Measurements from ENCODE around the gene CALM3. TPM values are rescaled to one million over a fixed set of nuclear protein-coding genes. Genes with fewer than 3 reads are reported as not detected.
A peak's percentile ranks its signal among the peaks of the same experiment; 100 is the strongest.
"Not testable (repeated sequence)": the region's sequence is repeated elsewhere in the genome, so short reads cannot be mapped to it uniquely, and the experiment has no call there.

Gene CALM3
- total RNA-seq (2014; rRNA removed; shearing (Covaris generic); ENCODE audit: low replicate concordance): 126 and 145 TPM in 2 replicates

DNA sequence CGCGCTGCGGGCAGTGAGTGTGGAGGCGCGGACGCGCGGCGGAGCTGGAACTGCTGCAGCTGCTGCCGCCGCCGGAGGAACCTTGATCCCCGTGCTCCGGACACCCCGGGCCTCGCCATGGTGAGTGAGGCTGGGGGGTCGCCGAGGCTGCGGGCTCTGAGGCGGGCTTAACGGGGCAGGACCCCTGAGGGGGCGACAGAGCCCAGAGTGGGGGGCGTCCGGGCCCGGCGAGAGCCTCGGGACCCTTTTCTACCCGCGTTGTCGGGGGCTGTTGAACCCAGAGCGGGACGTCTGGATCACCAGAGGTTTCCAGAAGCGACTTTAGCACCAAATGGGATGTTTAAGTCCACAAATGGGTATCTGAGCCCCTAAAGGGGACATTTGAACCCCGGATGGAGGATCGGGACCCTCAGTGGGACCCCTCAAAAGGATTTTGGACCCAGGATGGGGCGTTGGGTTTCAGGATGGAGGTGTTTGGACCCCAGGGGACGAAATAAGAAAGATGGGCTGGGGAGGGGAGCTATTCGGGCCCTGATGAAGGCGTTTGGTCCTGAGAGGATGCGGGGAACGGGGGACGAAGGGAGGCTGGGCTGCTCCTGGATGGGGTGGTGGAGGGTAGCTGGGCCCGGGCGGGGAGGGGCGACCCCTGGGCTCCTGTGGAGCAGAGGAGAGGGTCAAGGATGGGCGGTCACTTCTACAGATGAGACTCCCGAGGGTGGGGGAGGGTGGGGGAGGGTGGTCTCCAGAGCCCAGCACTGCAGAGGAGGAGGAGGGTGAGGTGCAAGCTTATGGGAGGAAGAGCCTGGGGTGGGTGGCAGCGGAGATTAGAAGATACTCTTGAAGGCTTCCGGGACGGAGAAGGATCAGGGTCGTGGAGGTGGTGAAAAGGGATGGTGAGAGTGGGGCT lies at the start of gene CALM3:
Gene CALM3, plus strand, starts transcription at position 13 of the 907 bp plus-strand sequence. Its CDS starts 105 bp downstream, at position 118.
- in situ Hi-C loops (cut with HindIII; ENCODE audit: low pct_unique_long_range_greater_than_20kb, low sequenced_read_pairs): no loop called here

DNA sequence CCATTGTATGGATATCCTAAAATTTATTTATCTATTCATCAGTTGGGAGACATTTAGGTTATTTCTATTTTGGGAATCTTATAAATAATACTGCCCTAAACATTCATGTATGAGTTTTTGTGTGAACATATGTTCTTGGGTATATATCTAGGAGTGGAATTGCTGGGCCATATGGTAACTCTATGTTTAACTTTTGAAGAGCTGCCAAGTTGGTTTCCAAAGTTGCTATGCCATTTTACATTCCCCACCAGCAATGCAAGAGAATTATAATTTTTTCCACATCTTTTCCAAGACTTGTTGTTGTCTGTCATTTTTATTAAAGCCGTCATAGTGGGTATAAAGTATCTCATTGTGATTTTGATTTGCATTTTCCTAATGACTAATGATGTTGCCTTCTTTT lies 48.2 kb upstream of the CALM3 start:
- in situ Hi-C loops (cut with HindIII; ENCODE audit: low pct_unique_long_range_greater_than_20kb, low sequenced_read_pairs): no loop called here
- no peak for DNase-seq (ENCODE audit: low read depth)

More for the DNA sequence above, at the start of gene CALM3:
- no peak for DNase-seq (ENCODE audit: low read depth)

DNA sequence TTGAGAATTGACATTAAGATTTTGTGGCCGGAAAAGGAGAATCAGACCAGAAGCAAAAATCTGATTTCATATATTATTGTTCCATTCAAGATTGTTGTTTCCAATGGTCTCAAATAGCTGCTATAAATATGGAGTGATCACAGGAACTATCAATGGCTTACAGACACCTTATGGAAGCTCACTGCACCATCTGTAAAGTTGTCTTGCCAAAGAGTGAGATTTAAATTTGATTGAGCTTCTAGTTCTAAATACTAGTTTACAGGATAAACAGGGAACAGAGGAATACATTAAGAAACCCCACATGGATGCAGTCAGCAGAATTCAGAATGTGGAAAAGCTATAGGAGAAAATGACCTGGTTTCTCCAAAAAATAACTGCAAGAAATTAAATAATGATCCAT lies 47.0 kb upstream of the CALM3 start:
- no peak for DNase-seq (ENCODE audit: low read depth)
- in situ Hi-C loops (cut with HindIII; ENCODE audit: low pct_unique_long_range_greater_than_20kb, low sequenced_read_pairs): no loop called here

DNA sequence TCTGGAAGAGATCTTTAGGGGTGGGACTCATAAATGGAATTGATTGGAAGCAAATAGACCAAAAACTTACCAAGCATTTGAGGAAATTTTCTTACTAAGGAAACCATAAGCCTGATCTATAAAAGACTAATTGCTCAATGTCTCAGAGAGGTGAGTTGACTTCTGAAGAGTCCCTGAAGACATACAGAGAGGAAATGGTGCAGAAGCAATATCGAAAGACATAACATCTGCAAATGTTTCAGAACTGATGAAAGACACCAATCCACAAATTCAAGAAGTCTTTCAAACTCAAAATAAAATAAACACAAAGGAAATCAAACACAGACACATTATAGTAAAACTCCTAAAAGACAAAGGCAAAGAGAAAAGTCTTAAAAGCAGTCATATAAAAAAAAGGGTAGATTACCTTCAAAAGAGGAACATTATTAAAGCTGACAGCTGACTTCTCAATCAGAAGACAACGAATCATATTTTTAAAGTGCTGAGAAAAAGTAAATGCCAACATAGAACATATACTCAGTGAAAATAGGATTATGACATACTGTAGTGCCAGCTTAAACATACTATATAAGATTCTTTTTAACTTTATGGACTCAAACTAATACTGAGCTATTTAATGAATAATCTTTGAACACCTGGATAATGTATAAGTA lies 45.4 kb upstream of the CALM3 start:
- no peak for DNase-seq (ENCODE audit: low read depth)
- in situ Hi-C loops (cut with HindIII; ENCODE audit: low pct_unique_long_range_greater_than_20kb, low sequenced_read_pairs): no loop called here

DNA sequence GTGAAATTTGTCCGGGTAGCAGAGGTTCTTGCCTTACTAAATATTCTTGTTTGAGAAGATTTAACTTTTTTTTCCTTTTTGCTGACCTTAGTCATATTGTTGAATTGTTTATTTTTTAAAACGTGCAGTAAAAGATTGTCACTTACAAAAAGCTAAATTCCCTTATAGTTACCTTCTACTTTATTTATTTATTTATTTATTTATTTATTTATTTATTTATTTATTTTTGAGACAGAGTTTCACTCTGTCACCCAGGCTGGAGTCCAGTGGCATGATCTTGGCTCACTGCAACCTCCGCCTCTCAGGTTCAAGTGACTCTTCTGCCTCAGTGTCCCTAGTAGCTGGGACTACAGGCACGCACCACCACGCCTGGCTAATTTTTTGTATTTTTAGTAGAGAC lies 44.7 kb upstream of the CALM3 start:
- DNase-seq (ENCODE audit: low read depth); in situ Hi-C loops (cut with HindIII; ENCODE audit: low pct_unique_long_range_greater_than_20kb, low sequenced_read_pairs): not testable (repeated sequence)

DNA sequence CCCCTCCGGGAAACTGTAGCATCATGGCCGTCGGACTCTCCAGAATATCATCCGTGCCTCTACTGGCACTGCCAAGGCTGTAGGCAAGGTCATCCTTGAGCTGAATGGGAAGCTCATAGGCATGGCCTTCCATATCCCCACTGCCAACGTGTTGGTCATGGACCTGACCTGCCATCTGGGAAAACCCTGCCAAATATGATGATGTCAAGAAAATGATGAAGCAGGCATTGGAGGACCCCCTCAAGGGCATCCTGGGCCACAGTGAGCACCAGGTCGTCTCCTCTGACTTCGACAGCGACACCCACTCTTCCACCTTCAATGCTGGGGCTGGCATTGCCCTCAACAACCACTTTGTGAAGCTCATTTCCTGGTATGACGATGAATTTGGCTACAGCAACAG lies 41.9 kb upstream of the CALM3 start:
- in situ Hi-C loops (cut with HindIII; ENCODE audit: low pct_unique_long_range_greater_than_20kb, low sequenced_read_pairs): no loop called here

DNA sequence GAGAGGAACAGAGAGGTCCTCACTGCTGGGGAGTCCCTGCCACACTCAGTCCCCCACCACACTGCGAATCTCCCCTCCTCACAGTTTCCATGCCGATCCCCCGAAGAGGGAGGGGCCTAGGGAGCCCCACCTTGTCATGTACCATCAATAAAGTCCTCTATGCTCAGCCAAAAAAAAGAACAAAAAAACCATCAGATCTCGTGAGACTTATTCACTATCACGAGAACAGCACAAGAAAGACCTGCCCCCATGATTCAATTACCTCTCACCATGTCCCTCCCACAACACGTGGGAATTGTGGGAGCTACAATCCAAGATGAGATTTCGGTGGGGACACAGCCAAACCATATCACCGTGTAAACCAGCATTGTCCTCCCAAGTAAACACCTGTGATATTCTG lies 41.5 kb upstream of the CALM3 start:
- DNase-seq (ENCODE audit: low read depth); in situ Hi-C loops (cut with HindIII; ENCODE audit: low pct_unique_long_range_greater_than_20kb, low sequenced_read_pairs): not testable (repeated sequence)

More for the DNA sequence above, 41.9 kb upstream of the CALM3 start:
- no peak for DNase-seq (ENCODE audit: low read depth)

DNA sequence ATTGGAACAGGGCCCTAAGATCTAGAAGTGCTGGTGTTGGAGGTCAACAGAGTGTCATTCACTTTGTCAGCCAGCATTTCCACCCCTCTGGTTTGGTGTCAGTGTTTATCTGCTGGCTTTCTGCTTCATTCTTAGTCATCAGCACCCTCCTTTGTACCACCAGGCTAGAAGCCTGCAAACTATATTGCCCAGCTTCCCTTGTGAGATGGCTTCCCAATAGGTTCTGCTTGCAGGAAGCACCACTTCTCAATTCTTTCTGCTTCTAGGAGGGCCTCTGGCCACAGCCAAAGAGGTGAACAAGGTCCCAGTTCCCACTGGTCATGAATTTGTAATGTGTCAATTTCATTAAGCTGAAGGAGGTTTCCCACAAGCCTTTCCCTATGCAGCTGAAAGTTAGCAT lies 36.4 kb upstream of the CALM3 start:
- DNase-seq (ENCODE audit: low read depth): no peak
- in situ Hi-C loops (cut with HindIII; ENCODE audit: low pct_unique_long_range_greater_than_20kb, low sequenced_read_pairs): no loop called here

DNA sequence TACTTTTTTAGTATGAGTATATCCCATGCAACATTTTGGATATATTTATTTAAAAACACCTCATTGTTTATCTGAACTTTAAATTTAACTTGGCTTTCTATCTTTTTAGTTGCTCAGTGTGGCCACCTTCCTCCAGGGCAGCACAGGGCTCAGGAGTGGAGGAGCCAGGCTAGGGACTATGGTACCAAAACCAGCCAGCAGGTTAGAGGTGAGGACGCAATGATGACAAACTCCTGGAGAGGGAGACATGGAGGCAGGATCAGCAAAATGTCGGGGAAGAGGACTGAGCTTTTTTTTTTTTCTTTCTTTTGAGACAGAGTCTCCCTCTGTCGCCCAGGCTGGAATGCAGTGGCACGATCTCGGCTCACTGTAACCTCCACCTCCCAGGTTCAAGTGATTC lies 29.6 kb upstream of the CALM3 start:
- DNase-seq (ENCODE audit: low read depth): peak; percentile 31
- in situ Hi-C loops (cut with HindIII; ENCODE audit: low pct_unique_long_range_greater_than_20kb, low sequenced_read_pairs): no loop called here

DNA sequence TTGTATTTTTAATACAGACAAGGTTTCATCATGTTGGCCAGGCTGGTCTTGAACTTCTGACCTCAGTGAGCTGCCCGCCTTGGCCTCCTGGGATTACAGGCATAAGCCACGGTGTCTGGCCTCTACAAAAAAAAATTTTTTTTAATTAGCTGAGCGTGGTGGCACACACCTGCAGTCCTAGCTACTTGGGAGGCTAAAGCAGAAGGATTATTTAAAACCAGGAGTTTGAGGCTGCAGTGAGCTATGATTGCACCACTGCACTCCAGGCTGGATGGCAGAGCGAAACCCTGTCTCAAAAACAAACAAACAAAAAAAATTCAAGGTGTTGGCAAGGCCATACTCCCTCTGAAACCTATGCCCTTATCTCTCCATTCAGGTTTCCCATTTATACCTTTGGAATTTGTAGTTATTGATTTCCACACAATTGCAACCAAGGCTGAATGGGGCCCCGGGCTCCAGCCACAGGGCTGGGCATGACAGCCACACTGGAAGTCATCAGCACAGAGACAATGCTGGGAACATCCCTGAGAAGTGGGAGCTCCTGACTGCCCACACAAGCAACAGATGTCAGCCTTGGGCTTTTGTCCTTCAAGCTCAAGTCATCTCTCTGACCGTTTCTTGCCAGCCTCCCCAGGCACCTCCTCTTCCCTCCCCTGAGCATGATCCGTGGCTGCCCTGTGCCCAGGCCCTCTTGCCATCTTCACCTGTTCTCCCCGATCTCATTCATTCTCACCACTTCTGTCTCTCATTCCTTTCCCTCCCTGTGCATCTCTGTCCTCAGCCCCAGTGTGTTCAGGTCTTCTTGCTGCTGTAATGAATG lies 27.2 kb upstream of the CALM3 start:
- no peak for DNase-seq (ENCODE audit: low read depth)
- in situ Hi-C loops (cut with HindIII; ENCODE audit: low pct_unique_long_range_greater_than_20kb, low sequenced_read_pairs): no loop called here

DNA sequence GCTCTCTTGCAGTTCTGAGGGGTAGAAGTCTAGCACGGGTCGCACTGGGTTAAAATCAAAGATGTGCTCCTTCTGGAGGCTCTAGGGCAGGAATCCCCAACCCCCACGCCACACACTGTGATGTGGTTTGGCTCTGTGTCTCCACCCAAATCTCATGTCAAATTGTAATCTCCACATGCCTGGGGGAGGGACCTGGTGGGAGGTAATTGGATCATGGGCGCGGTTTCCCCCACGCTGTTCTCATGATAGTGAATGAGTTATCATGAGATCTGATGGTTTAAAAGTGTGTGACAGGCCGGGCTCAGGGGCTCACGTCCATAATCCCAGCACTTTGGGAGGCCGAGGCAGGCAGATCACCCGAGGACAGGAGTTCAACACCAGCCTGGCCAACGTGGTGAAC lies 26.6 kb upstream of the CALM3 start:
- DNase-seq (ENCODE audit: low read depth): no peak
- in situ Hi-C loops (cut with HindIII; ENCODE audit: low pct_unique_long_range_greater_than_20kb, low sequenced_read_pairs): no loop called here

DNA sequence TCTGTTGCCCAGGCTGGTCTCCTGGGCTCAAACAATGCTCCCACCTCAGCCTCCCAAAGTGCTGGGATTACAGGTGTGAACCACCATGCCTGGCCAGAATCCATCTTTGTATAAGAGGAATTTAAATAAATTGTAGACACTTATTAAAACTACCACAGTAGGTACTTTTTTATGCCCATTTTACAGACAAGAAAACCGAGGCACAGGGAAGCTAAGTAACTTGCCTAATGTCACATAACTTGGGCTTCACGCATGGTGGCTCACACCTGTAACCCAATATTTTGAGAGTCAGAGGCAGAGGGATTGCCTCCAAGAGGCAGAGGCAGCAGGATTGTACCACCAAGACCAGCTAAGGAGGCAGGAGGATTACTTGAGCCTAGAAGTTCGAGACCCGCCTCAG lies 22.7 kb upstream of the CALM3 start:
- DNase-seq (ENCODE audit: low read depth): no peak
- in situ Hi-C loops (cut with HindIII; ENCODE audit: low pct_unique_long_range_greater_than_20kb, low sequenced_read_pairs): no loop called here

DNA sequence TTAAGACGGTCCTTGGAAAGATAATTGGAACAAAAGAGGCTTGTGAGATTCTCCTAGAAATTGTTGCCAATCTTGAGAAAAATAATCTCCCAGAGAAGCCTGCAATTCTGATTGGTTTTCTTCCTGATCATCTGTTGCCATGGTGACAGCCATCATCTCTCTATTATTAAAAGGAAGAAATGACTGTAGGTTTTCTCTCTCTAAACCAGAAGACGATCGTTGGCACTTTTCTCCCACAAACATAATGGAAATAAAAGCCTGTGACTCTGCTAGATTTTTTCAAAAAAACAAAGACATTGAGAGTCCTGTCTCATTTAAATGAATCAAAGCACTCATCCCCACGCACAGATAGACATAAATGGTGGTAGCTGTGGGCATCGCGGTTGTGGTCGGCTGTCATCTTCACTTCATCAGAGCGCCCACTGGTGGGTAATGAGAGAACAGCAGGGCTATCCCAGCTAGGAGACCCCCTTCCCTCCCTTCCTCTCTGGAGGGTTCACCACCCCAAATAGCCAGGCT lies 21.7 kb upstream of the CALM3 start:
- no peak for DNase-seq (ENCODE audit: low read depth)
- in situ Hi-C loops (cut with HindIII; ENCODE audit: low pct_unique_long_range_greater_than_20kb, low sequenced_read_pairs): no loop called here

DNA sequence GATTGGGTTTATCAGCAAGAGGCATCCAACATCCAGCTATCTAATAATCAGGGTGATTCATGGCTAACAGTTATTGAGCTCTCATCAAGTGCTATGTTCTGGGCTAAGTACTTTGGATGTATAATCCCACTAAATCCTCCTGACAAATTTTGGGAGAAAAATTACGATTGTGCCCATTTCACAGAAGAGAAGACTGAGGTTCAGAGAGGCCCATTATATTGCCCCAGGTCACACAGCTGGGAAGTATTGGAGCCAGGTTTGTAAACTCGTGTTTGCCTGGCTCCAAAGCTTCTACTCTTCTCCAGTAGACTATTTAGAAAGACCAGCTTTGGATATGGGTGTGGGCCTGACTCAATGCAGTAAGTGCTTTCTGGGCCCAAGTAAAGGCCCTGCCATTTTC lies 20.9 kb upstream of the CALM3 start:
- no peak for DNase-seq (ENCODE audit: low read depth)
- in situ Hi-C loops (cut with HindIII; ENCODE audit: low pct_unique_long_range_greater_than_20kb, low sequenced_read_pairs): no loop called here

DNA sequence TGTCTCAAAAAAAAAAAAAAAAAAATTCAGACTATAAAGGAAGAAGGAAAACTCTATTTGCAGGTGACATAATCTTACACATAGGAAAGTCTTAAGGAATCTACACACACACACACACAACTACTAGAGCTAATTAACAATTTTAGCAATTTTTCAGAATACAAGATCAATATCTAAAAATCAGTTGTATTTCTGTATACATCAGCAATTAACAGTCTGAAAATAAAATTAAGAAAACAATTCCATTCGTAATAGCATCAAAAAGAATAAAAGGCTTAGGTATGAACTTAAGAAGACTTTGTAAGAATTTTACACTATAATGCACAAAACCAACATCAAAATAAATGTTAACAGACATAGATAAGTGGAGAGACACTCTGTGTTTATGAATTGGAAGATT lies 15.6 kb upstream of the CALM3 start:
- DNase-seq (ENCODE audit: low read depth): no peak

DNA sequence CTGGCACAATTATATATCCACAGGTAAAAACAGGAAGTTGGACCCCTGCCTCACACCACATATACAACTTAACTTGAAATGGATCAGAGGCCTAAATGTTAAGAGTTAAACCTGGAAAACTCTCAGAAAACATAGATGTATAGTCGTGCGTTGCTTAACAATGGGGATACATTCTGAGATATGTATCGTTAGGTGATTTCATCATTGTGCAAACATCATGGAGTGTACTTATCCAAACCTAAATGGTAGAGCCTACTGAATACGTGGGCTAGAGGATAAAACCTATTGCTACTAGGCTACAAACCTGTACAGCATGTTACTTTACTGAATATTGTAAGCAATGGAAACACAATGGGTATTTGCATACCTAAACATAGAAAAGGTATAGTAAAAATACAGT lies 14.8 kb upstream of the CALM3 start:
- no peak for DNase-seq (ENCODE audit: low read depth)
- in situ Hi-C loops (cut with HindIII; ENCODE audit: low pct_unique_long_range_greater_than_20kb, low sequenced_read_pairs): no loop called here

More for the DNA sequence above, 15.6 kb upstream of the CALM3 start:
- in situ Hi-C loops (cut with HindIII; ENCODE audit: low pct_unique_long_range_greater_than_20kb, low sequenced_read_pairs): no loop called here

DNA sequence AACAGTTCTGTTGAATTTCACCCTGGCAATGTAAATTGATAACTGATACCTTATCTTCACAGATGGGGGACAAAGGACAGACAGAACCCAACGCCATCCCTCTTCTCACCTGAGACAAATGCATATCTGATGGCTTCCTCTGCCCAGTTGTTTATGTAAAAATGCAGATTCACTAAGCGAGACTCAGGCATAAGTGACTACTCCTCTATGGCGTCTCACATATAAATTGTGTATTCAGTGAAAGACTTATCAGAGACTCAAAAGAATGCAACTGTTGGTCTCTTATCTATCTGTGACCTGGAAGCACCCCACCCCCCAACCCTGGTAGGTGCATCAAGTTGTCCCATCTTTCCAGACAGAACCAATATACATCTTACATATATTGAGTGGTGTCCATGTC lies 13.3 kb upstream of the CALM3 start:
- DNase-seq (ENCODE audit: low read depth): no peak
- in situ Hi-C loops (cut with HindIII; ENCODE audit: low pct_unique_long_range_greater_than_20kb, low sequenced_read_pairs): no loop called here

DNA sequence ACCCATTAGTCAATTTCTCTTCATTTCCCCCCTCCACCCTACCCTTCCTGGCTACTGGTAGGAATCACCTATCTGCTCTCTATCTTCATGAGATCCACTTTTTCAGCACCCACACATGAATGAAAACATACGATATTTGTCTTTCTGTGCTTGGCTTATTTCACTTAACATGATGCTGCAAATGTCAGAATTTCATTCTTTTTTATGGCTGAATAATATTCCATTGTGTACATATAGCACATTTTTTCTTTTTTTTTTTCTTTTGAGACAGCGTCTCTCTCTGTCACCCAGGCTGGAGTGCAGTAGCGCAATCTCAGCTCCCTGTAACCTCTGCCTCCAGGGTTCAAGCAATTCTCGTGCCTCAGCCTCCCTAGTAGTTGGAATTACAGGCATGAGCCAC lies 9.9 kb upstream of the CALM3 start:
- in situ Hi-C loops (cut with HindIII; ENCODE audit: low pct_unique_long_range_greater_than_20kb, low sequenced_read_pairs): no loop called here

DNA sequence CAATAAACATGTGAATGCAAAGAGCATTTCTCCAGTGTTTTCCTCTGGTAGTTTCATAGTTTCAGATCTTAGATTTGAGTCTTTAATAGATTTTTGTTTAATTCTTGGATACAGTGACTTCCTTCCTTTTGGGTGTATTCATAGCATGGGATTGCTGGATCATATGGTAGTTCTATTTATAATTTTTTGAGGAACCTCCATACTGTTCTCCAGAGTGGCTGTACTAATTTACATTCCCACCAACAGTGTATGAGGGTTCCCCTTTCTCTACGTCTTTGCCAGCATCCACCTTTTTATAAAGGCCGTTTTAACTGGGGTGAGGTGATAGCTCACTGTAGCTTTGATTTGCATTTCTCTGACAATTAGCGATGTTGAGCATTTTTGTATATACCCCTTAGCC lies 9.3 kb upstream of the CALM3 start:
- DNase-seq (ENCODE audit: low read depth): no peak
- in situ Hi-C loops (cut with HindIII; ENCODE audit: low pct_unique_long_range_greater_than_20kb, low sequenced_read_pairs): no loop called here

More for the DNA sequence above, 9.9 kb upstream of the CALM3 start:
- no peak for DNase-seq (ENCODE audit: low read depth)
